NAMALWA (cell line): Measurements from ENCODE around the gene SLC4A11.

Source experiments
- DNase-seq: peaks from one replicate; pipeline ENCODE4 v3.0.0-alpha.2; 2015; ENCODE audit warnings: low spot score

The SLC4A11 gene

GRCh38 chr20:3246682-3247081 lies 7.7 kb upstream of the SLC4A11 start:
- no peak for DNase-seq

GRCh38 chr20:3245711-3246110 lies 6.7 kb upstream of the SLC4A11 start:
- DNase-seq: no peak

GRCh38 chr20:3245156-3245555 lies 6.2 kb upstream of the SLC4A11 start:
- DNase-seq: no peak

DNA sequence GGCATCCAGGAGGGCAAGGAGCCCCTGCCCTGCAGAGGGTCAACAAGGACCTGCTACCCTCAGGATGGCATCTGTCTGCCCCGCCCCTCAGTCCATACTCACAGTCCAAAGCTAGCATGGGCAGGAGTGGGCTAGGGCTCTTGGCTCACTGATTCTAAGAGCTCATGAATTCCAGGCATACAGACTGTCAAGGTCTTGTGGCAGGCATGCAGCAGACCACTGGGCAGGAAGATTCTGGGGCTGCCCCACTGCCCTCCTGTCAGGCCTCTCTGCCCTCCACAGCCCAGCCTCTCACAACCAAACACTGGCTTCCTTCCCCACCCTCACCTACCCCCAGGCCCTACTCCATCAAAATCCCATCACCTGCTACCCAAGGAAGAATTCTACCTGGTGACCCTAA lies 5.6 kb upstream of the SLC4A11 start:
- DNase-seq: no peak

DNA sequence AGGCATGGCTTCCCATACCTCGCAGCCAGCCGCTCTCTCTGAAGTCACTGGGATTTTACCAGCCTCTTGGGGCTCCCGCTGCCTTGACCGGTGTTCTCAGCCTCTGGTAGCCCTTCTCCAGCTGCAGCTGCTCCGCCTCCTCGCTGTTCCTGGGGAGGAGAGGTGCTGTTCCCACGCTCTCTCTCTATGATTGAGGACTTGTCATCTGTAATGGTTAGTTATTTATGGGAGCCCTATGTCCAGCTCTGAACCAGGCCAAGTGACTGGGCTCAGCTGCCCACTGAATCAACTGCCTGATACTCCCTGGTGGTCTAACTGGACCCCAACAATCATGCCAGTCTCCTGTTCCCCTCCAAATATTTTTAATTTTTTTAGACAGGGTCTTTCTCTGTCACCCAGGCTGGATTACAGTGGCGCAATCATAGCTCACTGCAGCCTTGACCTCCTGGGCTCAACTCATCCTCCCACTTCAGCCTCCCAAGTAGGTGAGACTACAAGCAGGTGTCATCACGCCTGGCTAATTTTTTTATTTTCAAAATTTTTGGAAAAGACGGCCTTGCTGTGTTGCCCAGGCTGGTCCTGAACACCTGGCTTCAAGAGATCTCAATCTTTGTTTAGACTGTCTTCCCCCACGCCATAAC lies 4.8 kb upstream of the SLC4A11 start:
- DNase-seq: no peak

- DNase-seq: no peak
These were observed 3.2 kb upstream of the SLC4A11 start for GRCh38 chr20:3242172-3242692.

DNA sequence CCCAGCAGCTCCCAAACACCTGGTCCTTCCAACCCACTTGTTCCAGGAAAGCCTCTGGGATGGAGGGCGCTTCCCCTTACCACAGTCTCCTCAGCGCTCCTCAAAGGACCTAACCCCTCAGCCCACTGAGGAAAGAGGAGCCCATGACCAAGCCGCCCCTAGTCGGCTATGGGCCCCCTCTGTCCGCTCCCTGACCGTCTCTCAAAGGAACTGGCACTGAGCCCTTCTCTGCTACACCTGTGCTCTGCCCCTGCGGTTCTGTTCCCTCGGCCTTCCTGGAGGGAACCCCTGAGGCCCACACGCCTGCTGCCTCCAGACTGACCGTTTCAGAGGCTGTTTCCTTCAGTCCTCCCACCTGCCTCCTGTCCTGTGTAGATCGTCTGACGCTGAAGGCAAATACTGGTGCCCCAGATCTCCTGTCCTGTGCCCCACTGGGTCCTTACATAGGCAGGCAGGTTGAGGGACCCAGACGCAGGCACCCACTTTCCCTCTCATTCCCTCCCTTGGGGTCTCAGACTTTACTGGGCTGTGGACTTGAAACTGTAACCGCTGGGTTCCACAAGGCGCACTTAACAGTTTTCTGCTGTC lies 1.9 kb upstream of the SLC4A11 start:
- no peak for DNase-seq

- no peak for DNase-seq
These were observed 1.1 kb upstream of the SLC4A11 start for GRCh38 chr20:3239867-3240775.

DNA sequence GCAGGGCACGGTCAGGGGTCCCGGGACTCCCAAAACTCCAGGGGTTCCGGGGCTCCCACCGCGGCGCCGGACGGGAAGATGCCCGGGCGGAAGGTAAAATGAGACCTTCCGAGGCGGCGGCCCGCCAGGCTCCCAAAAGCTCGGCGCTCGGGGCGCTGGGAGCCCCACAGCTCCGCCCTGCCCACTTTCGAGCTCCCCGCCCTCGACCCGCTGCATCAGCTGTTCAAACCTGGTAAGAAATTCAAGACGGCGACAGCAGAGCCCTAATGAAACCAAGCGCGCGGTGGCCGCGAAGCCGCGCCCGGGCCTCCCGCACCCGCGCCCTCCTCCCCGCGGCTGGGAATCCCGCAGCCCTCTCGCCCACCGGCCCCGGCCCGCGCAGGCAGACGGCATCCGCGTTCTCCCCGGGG lies 369 bp downstream of the SLC4A11 start:
- DNase-seq: no peak

GRCh38 chr20:3237958-3238615 lies 903 bp downstream of the SLC4A11 start:
- no peak for DNase-seq

DNA sequence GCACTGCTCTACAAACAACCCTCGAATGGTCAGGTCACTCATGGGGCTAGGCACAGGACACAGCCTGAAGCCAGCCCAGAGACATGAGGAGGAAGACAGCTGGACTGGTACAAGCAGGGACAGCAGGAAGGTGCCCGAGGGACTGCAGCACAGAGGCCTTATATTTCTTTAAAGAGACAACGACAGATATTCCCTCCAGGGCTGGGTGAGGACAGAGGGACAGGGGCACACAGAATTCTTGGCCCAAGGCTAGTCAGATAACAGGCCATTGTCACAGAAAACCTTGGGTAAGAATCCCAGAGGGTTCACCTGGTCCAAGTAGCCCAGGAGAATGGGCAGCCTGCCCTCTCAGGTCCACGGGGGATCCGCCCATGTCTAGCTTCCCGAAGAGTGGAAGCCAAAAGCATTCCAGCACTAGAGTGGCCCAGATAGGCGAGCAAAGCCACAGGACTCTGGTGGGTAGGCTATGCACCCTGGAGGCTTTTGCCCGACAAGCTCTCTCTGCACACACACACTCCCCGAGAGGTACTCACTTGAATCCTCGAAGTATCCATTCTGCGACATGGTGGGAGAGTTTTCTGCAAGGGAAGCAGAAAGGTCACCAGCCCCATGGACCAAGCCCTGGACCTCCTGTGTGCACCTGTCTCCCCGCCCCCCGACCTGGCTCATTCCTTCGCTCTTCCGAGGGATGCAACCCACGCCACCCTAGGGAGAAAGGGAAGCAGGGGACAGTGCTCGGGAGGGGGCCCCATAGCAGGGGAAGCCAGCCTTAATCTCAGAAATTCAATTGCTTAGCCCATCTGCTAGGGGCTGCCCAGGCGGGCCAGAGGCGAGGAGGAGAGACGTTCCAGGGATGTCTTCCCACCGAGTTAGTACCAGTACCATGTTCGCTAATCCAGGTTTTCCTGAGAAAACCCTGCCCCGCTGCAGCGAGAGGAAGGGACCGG lies 1.7 kb downstream of the SLC4A11 start:
- DNase-seq: no peak

DNA sequence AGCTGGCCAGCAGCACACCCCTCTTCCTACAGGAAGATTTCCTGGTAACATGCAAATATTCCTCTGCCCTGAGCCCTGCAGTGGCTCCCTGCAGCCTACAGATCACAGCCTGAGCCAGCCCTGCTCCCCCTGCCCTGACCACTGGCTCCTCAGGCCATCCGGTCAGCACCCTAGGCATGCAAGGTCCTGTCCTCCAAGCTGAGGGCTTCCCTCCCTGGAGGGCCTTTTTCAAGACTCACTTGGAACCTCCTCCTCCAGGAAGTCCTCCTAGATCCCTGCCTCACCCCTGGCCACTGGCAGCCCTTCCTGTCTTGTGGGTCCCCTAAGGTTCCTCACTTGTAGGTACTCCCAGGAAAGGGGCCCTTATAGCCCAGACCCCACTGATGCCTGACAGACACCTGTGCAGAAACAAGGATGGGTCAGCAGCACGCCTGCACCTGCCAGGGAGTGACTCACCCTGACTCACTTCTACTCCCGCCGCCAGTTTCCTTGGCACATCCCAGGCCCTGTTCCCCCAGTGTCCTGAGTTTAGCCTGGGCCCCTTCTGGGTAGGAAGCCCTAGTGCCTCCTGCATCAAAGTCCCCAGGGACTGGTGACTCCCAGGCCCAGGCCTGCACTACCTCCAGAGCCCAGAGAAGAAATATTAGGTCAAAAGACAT lies 3.2 kb downstream of the SLC4A11 start:
- no peak for DNase-seq

- no peak for DNase-seq
These were observed 4.9 kb downstream of the SLC4A11 start for GRCh38 chr20:3233991-3234498.

GRCh38 chr20:3233131-3233990 lies 5.6 kb downstream of the SLC4A11 start:
- DNase-seq: no peak

- DNase-seq: no peak
These were observed 7.0 kb downstream of the SLC4A11 start for GRCh38 chr20:3231889-3232588.

DNA sequence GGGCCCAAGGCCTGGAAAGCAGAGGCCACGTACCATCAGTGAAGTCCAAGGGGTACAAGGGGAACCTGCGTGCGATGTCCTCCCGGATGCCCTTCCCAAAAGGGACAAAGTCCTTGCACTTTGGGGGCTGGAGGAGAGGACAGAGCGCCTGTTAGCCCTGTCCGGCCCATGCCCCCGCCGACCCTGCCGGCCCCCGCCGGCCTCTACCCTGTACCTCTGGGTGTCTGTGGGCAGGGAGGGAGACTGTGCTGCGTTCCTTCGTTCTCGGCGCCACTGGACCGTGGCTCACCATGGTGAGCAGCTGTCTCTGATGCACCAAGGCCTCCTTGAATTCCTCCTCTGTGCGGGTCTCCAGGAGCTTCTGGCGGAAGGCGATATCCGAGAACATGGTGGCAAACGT lies 7.9 kb downstream of the SLC4A11 start:
- no peak for DNase-seq

- no peak for DNase-seq
These were observed 9.2 kb downstream of the SLC4A11 start for GRCh38 chr20:3229798-3230197.

DNA sequence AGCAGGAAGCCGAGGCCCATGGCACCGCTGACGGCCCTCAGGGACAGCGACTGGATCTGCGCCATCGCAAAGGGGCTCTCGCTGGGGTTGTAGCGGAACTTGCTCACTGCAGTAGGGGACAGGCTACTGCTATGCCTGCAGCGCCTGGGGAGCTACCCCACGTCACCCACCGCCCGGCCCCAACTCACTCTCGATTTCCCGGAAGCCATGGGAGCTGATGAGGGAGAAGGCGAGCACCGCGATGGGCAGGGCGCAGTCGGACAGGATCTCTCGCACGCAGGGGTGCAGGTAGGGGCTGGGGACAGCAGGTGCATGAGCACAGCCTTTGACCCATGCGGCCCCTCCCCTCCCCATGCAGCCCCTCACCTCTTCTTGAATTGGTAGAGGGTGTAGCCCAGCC lies 9.8 kb downstream of the SLC4A11 start:
- DNase-seq: no peak

GRCh38 chr20:3228750-3229032 lies 10.3 kb downstream of the SLC4A11 start:
- DNase-seq: no peak
